ENCODE data around the gene FSTL5.

- TF ChIP-seq POLR2AphosphoS5 (IDR thresholded peaks at IDR 0.05; ENCODE audit: low read depth, low read length) (no peak), REST (IDR thresholded peaks at IDR 0.05; ENCODE audit: insufficient read depth in 1 of 2, low read depth in 2 of 2, low read length in 2 of 2) (no peak)
Observed at GRCh38 chr4:161714931-161715330, 448.9 kb downstream of the FSTL5 start.
